Osteoblast (primary cell): ENCODE data around the gene INTS15. TPM values are rescaled to one million over a fixed set of nuclear protein-coding genes. Genes with fewer than 3 reads are reported as not detected.

Experiments used
- DNase-seq: peaks from one replicate; pipeline ENCODE4 v3.0.0; 2011; ENCODE audit warnings: low spot score, mixed read lengths; ENCODE audit not compliant: insufficient read length; ENCODE audit errors: missing footprints
- H2AFZ ChIP-seq: 2 replicates; pipeline ENCODE4 v1.6.0; 2011; ENCODE audit warnings: mild to moderate bottlenecking, low read length
- H3K27ac ChIP-seq: 2 replicates; pipeline ENCODE4 v1.5.1; 2011; ENCODE audit warnings: mild to moderate bottlenecking, low read depth, low read length, moderate library complexity
- H3K27me3 ChIP-seq: 2 replicates; pipeline ENCODE4 v1.6.0; 2012; ENCODE audit warnings: mild to moderate bottlenecking, control low read depth, inconsistent platforms, low read length, moderate library complexity; ENCODE audit not compliant: insufficient read depth
- H3K36me3 ChIP-seq: 2 replicates; pipeline ENCODE4 v1.5.1; 2011; ENCODE audit warnings: mild to moderate bottlenecking, low read length, control low read depth, moderate library complexity; ENCODE audit not compliant: insufficient read depth
- H3K4me1 ChIP-seq: 2 replicates; pipeline ENCODE4 v1.5.1; 2011; ENCODE audit warnings: mild to moderate bottlenecking, low read length, control low read depth, moderate library complexity; ENCODE audit not compliant: insufficient read depth
- H3K4me2 ChIP-seq: 2 replicates; pipeline ENCODE4 v1.6.0; 2011; ENCODE audit warnings: mild to moderate bottlenecking, low read length; ENCODE audit not compliant: insufficient read depth
- H3K4me3 ChIP-seq: fragments of 200-600 bp; sonication (generic); 3 replicates; pipeline ENCODE4 v1.5.1; 2012; ENCODE audit warnings: mild to moderate bottlenecking, low read length, inconsistent platforms; ENCODE audit not compliant: insufficient read depth
- H3K79me2 ChIP-seq: 2 replicates; pipeline ENCODE4 v1.6.0; 2012; ENCODE audit warnings: mild to moderate bottlenecking, low read length, control low read depth, inconsistent platforms; ENCODE audit not compliant: insufficient read depth
- H3K9me3 ChIP-seq: 2 replicates; pipeline ENCODE4 v1.5.1; 2011; ENCODE audit warnings: low read depth, low read length, control low read depth
- H4K20me1 ChIP-seq: 2 replicates; pipeline ENCODE4 v1.6.0; 2012; ENCODE audit warnings: mild to moderate bottlenecking, low read length, control low read depth; ENCODE audit not compliant: insufficient read depth
- CTCF ChIP-seq: IDR thresholded peaks from 2 replicates; pipeline ENCODE4 v1.5.1; 2011; ENCODE audit warnings: mild to moderate bottlenecking, low read depth, low read length, moderate library complexity; ENCODE audit errors: extremely low read depth
- total RNA-seq: library from RNA; depleted of rRNA; stranded (reverse); fragments of >200 nt; gene quantifications from 2 replicates; pipeline ENCODE4 v1.2.3, GENCODE V29; 2012

The INTS15 gene
- total RNA-seq, 1 donor: 11.9 TPM

- H2AFZ ChIP-seq: no peak overlapping the region
- DNase-seq: peak; percentile 31
- no peaks in the 10 kb centered on the region for H3K79me2 ChIP-seq
- no peaks in the 10 kb centered on the region for H3K9me3 ChIP-seq
- H3K27me3 ChIP-seq: no peaks in the 10 kb centered on the region
- no peaks in the 10 kb centered on the region for H3K4me1 ChIP-seq
- H3K4me2 ChIP-seq: no peak overlapping the region
- peaks cover 4% of the 10 kb centered on the region for H4K20me1 ChIP-seq
- no peak overlapping the region for H3K27ac ChIP-seq
- TF ChIP-seq CTCF: no peak
- peaks cover 30% of the 10 kb centered on the region for H3K36me3 ChIP-seq
- H3K4me3 ChIP-seq: no peak overlapping the region
Observed at GRCh38 chr7:6604458-6604857, 14.6 kb downstream of the INTS15 start.

GRCh38 chr7:6606866-6607583, 17.2 kb downstream of the INTS15 start:
- Histone ChIP-seq H3K4me2 (no peak overlapping the region), H3K27me3 (no peaks in the 10 kb centered on the region), H3K4me3 (no peak overlapping the region), H2AFZ (no peak overlapping the region), H3K79me2 (no peaks in the 10 kb centered on the region), H3K9me3 (no peaks in the 10 kb centered on the region), H3K4me1 (no peaks in the 10 kb centered on the region), H3K27ac (no peak overlapping the region), H3K36me3 (peaks cover 13% of the 10 kb centered on the region), H4K20me1 (peaks cover 2% of the 10 kb centered on the region)
- TF ChIP-seq CTCF: no peak
- DNase-seq: peak; percentile 52

GRCh38 chr7:6607651-6608051, 17.8 kb downstream of the INTS15 start:
- no peak overlapping the region for H2AFZ ChIP-seq
- no peak overlapping the region for H3K27ac ChIP-seq
- no peaks in the 10 kb centered on the region for H3K9me3 ChIP-seq
- no peaks in the 10 kb centered on the region for H3K27me3 ChIP-seq
- H3K4me3 ChIP-seq: no peak overlapping the region
- H3K36me3 ChIP-seq: peaks cover 7% of the 10 kb centered on the region
- H4K20me1 ChIP-seq: no peaks in the 10 kb centered on the region
- DNase-seq: peak; percentile 62
- no peak for TF ChIP-seq CTCF
- H3K79me2 ChIP-seq: no peaks in the 10 kb centered on the region
- no peaks in the 10 kb centered on the region for H3K4me1 ChIP-seq
- H3K4me2 ChIP-seq: no peak overlapping the region

- Histone ChIP-seq H3K36me3 (peaks cover 6% of the 10 kb centered on the region), H3K9me3 (no peaks in the 10 kb centered on the region), H2AFZ (no peak overlapping the region), H3K27ac (no peak overlapping the region), H3K27me3 (no peaks in the 10 kb centered on the region), H3K4me2 (no peak overlapping the region), H3K4me1 (no peaks in the 10 kb centered on the region), H3K4me3 (no peak overlapping the region), H4K20me1 (no peaks in the 10 kb centered on the region), H3K79me2 (no peaks in the 10 kb centered on the region)
- no peak for TF ChIP-seq CTCF
- DNase-seq: peak; percentile 62
Observed at GRCh38 chr7:6608081-6608480, 18.3 kb downstream of the INTS15 start.
